DMS79 (cell line): ENCODE results near the gene ADGRE1.

Source experiments
- DNase-seq: peaks from one replicate; lab custom pipeline; 2025; lab: John Stamatoyannopoulos, UW

ADGRE1 gene

GRCh38 chr19:6958791-6959190 is 71.4 kb downstream of the ADGRE1 start:
- DNase-seq = no peak

- no peak for DNase-seq
Measured at GRCh38 chr19:6963244-6963852, 76.0 kb downstream of the ADGRE1 start.

- DNase-seq = no peak
Measured at GRCh38 chr19:6963937-6964336, 76.6 kb downstream of the ADGRE1 start.

- DNase-seq = no peak
Measured at GRCh38 chr19:6967967-6968366, 80.6 kb downstream of the ADGRE1 start.

- DNase-seq = no peak
Measured at GRCh38 chr19:6969490-6969889, 82.1 kb downstream of the ADGRE1 start.

- no peak for DNase-seq
Measured at GRCh38 chr19:6970021-6970420, 82.6 kb downstream of the ADGRE1 start.

- DNase-seq = no peak
Measured at GRCh38 chr19:6970443-6970842, 83.1 kb downstream of the ADGRE1 start.

GRCh38 chr19:6971366-6971765 is 84.0 kb downstream of the ADGRE1 start:
- no peak for DNase-seq

- no peak for DNase-seq
Measured at GRCh38 chr19:6976197-6976596, 88.8 kb downstream of the ADGRE1 start.

GRCh38 chr19:6979399-6979798 is 92.0 kb downstream of the ADGRE1 start:
- DNase-seq = no peak

GRCh38 chr19:6983448-6983847 is 96.1 kb downstream of the ADGRE1 start:
- no peak for DNase-seq

GRCh38 chr19:6987850-6988249 is 100.5 kb downstream of the ADGRE1 start:
- DNase-seq = no peak

GRCh38 chr19:6988257-6988656 is 100.9 kb downstream of the ADGRE1 start:
- no peak for DNase-seq
